ENCODE measurements around the gene MPHOSPH6.
"Not testable (repeated sequence)": the region's sequence is repeated elsewhere in the genome, so short reads cannot be mapped to it uniquely, and the experiment has no call there.

Gene MPHOSPH6, protein sequence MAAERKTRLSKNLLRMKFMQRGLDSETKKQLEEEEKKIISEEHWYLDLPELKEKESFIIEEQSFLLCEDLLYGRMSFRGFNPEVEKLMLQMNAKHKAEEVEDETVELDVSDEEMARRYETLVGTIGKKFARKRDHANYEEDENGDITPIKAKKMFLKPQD

GRCh38 chr16:82169861-82170845 lies at the start of gene MPHOSPH6:
Gene MPHOSPH6 (minus strand): TSS chr16:82170224. CDS start chr16:82170175, 49 bp downstream.
- DNase-seq = peak; percentile 87

DNA sequence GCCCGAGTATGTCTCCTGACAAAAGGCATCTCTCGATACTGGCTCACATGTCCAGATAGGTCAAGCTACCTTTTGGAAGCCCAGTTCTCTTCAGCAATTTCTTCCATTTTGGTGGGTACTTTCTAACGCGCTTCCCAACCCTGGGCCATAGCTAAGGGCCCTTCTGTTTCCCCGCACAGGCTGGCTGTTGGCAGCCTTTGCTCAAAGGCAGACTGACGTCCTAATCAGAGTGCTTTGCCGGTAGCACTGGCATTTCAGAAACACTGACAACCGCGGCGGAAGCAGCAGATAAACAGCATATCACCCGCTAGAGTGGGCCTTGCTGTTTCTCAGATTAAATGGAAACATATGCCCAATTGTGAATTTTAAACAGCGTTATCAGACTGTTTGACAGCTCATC lies 49.3 kb upstream of the MPHOSPH6 start:
- no peak for DNase-seq

- not testable (repeated sequence) for DNase-seq
Observed at GRCh38 chr16:82209314-82209713, 39.3 kb upstream of the MPHOSPH6 start.

DNA sequence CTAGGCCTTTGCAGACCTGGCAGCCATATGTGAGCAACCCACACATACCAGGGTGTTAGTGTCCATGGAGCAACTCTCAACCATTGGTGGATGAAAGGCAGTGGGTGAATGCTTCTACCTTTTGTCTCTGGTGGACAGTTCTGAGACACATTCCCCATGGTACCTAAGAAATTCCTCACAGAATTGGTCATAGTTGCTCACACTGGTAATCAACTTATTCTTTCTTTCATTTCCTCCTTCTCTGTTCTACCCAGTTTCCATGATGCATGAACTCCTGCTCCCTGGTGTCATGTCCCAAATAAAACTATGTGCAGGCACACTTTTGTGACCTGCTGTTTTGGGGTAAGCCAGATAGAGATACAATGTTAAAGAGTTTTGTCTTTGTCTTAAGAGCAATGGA lies 33.2 kb upstream of the MPHOSPH6 start:
- no peak for DNase-seq

DNA sequence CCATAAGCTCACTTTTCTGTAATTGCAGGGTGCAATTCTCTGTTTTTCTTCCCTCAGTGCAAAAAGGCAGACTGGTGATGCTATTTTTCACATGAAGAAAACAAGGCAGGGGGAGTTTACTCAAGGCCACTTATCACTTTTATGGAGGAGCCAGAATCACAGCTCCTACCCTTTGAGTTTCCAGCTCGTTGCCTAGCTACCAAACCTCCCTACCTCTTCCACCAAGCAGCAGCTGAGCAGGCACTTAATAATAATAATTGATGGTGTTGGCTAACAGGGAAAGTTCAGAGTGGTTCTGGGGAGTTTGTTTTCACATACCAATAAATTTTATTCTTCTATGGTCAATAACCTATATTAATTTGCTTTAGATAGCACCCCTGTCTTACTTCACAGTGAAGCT lies 31.9 kb upstream of the MPHOSPH6 start:
- DNase-seq = no peak

DNA sequence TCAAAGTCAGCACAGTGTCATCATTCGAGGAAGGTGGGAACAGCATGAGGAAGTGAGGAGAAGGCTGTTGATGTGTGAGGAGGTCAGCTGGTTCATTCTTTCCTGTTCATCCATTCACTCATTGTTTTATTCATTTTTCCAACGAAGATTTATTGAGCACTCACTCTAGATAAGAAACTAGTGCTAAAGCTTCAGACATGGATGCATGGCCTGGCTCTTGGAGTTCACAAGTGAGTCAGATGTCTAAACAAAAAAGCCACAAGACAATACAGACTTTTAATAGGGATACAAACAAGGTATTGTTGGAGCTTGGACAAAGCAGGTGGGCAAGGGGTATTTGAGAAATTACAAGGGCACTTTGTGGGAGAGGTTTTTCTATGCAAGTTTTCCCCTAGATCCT lies 31.3 kb upstream of the MPHOSPH6 start:
- DNase-seq = no peak

DNA sequence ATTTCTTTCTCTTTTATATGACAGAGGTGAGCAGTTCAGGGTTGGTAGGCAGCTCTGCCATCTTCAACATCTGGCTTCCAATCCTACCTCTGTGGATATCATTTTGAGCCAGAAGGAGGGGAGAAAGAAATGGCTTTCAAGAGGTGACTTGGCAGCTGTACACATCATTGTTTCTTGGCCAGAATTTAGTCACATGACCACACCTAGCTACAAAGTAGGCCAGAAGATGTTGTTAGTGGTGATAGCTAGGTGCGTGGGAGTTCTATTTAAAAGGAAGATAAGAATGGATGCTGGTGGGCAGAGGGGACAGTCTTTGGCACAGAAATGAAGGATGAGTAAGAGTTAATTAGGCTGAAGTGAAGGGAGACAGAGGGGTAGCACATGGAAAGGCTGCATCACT lies 29.2 kb upstream of the MPHOSPH6 start:
- DNase-seq = no peak

- no peak for DNase-seq
Observed at GRCh38 chr16:82197540-82198240, 27.7 kb upstream of the MPHOSPH6 start.

GRCh38 chr16:82195917-82196494 lies 26.0 kb upstream of the MPHOSPH6 start:
- no peak for DNase-seq

DNA sequence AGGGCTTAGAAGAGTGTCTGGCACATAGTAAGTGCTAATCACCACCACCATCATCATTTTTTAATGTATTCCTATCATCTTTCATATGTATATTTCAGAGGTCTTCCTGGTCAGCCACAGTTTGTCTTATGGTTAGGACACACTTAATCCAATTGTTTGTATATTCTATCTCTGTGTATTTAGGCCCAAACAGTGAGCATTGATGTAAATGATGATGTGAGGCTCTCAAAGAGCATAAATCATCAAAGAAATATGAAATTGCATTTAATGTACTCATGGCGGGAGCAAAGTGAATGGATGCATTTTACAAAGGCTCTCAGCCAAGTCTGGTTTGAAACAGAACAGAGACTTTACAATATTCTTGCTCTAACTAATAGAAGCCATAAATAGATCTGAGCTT lies 24.1 kb upstream of the MPHOSPH6 start:
- DNase-seq = no peak

- DNase-seq = no peak
Observed at GRCh38 chr16:82192665-82193064, 22.6 kb upstream of the MPHOSPH6 start.

GRCh38 chr16:82190386-82190785 lies 20.4 kb upstream of the MPHOSPH6 start:
- no peak for DNase-seq

DNA sequence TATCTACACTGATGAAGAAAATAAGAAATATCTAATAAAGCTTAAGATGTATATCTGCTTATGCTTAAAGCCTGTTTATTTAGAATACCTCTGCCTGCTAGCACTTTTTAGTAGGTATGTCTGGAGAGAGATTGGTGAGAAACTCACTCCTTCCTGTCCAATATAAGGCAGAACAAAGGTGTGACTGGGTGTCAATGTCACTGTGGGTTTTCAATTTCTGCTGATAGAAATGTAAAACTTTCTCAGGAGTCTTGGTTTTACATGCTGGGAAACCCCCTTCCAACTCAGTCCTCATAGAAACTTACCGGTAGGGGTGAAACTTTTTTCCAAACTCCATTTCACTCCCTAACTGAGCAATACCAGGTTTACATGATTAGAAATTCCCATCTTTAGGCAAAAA lies 17.8 kb upstream of the MPHOSPH6 start:
- DNase-seq = no peak

GRCh38 chr16:82185012-82185411 lies 15.0 kb upstream of the MPHOSPH6 start:
- no peak for DNase-seq

GRCh38 chr16:82184213-82184612 lies 14.2 kb upstream of the MPHOSPH6 start:
- DNase-seq = no peak

DNA sequence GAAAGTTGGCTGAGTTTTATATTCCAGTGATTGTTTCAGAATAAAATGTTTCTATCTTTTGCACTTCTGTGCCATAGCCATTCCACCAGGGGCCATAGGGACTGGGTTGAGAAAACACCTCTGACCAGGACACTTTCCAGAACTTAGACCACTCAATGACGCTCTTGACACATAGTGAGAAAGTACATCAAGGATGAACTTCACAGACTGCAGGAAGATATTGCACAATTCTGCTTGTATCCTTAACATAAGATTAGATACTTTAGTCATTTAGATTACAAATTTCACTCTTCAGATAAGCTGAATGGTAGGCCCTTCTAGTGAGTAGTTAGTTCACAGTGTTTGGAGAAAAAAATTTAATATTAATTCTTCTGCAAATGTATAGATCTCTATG lies 13.0 kb upstream of the MPHOSPH6 start:
- DNase-seq = no peak

DNA sequence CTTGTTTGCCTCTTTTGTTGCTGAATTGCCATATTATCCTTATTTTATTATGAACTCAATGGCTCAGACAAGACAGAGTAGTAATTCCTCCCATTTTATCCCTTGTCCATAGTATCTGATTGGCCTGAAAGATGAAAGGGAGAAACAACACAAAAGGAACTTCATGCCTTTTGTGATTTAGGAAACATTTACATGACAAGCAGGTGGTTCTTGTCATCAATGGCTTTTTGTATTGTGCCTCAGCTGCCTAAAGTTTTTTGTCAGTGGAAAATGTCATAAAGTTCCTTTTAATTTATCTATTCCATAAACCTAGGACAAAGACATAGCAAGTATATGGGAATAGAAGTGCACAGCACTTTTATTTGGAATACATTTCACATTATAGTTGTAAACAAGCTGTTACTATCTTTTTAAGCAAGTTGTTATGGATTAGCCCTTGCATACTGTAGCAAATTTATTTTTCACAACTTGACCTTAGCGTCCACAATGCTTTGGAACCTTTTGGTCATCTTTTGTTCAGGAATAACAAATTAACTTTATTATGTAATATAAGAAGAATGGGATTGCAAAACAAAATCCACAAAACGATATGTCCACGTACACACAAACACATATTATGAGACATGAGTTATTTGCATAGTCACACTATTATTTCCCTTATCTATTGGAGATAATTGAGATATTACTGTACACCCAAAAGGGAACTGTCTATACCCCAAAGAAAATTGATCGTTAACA lies 12.4 kb upstream of the MPHOSPH6 start:
- no peak for DNase-seq

DNA sequence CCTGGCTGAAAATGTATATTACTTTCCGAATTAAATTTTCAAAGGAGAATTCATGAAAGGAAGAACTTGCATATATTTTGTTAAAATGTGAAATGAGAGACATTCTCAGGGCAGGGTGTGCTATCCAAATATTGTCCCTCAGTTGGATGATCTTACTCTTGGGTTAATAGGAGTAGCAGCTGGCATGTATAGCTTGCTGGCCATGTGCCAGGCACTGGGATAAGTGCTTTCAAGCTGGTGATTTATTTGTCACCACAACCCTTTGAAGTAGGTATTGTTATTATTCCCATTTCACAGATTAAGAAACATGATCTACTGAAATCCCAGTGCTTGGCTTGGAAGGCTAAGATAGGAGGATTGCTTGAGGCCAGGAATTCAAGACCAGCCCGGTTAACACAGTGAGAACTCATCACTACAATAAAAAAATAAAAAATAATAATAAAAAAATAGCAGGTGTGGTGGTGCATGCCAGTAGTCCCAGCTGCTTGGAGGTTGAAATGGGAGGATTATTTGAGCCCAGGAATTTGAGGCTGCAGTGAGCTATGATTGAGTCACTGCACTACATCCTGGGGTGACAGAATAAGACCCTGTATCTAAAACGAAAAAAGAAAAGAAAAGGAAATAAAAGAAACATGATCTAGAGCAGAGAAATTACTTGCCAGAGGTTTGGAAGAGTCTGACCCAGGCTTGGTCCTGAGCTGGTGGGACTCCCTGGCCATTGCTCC lies 11.6 kb upstream of the MPHOSPH6 start:
- no peak for DNase-seq

DNA sequence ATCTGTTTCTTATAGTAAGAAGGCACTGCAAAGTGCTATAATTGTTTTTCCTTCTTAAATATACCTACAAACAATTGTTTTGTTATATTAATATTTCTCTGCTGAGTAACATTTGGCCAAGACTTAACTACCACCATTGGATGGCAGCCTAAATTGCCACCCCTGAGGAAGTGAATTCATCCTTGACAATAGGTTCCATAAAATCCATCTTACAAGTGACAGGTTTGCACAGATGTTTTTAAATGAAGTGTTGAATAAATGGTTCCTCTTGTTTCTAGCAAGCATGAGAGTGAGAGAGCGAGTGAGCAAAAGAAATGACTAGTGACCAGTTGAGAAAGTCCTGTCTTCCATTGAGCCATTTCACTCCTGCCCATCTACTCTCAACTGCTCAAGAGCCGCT lies 8.3 kb upstream of the MPHOSPH6 start:
- no peak for DNase-seq

DNA sequence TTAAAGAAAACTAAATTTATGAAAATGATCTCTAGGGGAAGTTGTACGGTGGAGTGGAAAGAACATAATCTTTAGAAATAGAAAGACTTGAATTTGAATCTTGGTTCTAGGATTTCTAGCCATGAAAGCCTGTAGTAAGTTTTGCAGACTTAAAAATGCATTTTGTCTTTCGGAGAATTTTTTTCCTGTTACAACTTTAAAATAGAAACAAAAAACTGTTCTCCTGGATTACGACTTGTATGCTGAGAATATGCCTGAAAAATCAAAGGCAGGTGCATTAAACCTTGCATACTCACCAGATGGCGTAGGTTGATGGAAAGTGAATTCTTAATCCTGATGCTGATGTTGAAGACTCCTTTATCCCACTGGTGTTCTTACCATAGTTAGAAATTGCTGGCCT lies 7.5 kb upstream of the MPHOSPH6 start:
- DNase-seq = no peak

GRCh38 chr16:82176204-82176603 lies 6.2 kb upstream of the MPHOSPH6 start:
- no peak for DNase-seq

- no peak for DNase-seq
Observed at GRCh38 chr16:82175627-82176026, 5.6 kb upstream of the MPHOSPH6 start.

All from activated gamma-delta T cell treated with Interleukin-2 at 50 U/mL for 16 hours (primary cell).